GM19395 (cell line): ENCODE data around the gene SPINK5.
"Not testable (repeated sequence)": the region's sequence is repeated elsewhere in the genome, so short reads cannot be mapped to it uniquely, and the experiment has no call there.

ENCODE experiments used
- ATAC-seq: cut with Tn5 transposase; IDR thresholded peaks from one replicate; pipeline ENCODE4 v1.9.1; 2021; ENCODE audit warnings: mild to moderate bottlenecking, moderate library complexity; ENCODE audit not compliant: unreplicated experiment

SPINK5 gene, protein sequence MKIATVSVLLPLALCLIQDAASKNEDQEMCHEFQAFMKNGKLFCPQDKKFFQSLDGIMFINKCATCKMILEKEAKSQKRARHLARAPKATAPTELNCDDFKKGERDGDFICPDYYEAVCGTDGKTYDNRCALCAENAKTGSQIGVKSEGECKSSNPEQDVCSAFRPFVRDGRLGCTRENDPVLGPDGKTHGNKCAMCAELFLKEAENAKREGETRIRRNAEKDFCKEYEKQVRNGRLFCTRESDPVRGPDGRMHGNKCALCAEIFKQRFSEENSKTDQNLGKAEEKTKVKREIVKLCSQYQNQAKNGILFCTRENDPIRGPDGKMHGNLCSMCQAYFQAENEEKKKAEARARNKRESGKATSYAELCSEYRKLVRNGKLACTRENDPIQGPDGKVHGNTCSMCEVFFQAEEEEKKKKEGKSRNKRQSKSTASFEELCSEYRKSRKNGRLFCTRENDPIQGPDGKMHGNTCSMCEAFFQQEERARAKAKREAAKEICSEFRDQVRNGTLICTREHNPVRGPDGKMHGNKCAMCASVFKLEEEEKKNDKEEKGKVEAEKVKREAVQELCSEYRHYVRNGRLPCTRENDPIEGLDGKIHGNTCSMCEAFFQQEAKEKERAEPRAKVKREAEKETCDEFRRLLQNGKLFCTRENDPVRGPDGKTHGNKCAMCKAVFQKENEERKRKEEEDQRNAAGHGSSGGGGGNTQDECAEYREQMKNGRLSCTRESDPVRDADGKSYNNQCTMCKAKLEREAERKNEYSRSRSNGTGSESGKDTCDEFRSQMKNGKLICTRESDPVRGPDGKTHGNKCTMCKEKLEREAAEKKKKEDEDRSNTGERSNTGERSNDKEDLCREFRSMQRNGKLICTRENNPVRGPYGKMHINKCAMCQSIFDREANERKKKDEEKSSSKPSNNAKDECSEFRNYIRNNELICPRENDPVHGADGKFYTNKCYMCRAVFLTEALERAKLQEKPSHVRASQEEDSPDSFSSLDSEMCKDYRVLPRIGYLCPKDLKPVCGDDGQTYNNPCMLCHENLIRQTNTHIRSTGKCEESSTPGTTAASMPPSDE

DNA sequence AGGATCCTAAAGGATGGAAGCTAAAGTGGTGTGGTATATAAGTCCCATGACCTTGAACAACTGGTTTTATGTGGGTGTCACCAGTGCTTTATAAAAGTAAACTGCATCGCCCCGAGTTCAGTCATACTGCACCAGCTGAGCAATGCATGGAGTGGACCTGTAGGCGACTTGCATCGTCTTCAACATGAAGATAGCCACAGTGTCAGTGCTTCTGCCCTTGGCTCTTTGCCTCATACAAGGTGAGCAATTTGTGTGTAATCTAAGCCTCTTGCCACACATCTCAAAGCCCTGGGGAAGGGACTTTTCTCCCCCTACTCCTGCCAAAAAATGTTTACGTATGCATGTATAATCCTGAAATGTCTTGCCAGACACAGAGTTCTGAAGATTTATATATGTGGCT lies at the start of gene SPINK5:
TSS of gene SPINK5 (plus strand) at position 120 of the 400 bp plus-strand sequence. CDS start at position 185, 65 bp downstream.
- ATAC-seq: no peak

DNA sequence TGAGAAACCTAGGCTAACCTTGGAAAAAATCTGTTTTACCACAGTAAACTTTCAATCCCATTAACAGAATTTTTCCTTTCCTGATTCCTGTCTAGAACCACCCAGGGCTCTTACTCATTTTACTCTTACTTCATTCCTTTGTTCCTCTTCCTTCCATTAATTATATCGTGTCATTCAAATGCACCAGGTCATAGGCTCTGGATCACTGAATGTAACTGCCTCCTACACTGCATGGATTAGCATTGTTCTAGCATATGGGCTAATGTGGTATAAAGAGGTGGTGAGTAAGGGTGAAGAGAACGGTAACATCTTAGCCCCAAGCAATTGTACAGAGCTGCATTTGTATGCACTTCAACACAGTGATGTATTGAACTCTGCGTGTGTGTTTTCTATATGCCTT lies 49.5 kb upstream of the SPINK5 start:
- ATAC-seq: no peak

DNA sequence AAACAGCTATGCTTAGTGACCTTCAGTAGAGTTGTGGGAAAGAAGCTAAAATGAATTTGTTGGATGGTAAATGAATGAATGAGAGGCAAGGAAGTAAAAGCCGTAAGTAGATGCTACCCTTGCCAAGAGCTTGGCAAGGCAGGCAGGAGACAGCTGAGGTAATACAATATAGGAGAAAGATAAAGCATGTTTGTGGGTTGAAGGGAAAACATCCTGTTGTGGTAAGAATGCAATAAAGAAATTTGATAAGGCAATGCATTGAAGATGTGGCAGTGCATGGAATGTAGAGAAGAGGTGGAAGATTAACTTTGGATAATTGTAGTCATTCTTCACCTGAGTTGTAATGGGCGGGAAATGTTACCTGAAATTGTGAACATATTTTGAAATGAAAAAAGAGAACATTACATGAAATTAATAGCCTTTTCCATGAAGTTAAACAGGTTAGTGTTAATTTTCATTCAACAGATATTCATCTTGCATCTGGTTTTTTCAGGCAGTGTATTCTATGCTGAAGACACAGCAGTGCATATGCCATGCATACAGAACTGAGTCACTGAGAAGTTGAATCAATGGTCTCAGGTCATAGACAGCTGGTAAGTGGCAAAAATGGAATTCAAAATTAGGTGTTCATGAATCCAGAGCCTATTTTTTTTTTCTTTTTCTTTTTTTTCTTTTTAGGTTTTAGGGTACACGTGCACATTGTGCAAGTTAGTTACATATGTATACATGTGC lies 43.4 kb upstream of the SPINK5 start:
- no peak for ATAC-seq

DNA sequence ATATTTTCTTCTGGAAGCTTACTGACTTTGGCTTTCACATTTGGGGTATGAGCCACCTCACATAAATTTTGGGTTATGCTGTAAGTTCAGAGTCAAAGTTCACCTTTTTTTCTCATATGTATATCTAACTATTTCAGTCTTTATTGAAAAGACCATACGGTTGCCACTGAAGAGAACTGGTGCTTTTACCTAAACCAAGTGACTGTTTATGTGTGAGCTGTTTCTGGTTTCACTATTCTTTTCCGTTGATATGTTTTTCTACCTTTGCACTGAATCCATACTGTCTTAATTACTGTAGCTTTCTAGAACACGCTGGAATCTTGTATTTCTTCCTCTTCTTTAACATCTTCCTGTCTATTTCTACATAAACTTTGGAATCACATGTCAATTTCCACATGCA lies 36.3 kb upstream of the SPINK5 start:
- no peak for ATAC-seq

DNA sequence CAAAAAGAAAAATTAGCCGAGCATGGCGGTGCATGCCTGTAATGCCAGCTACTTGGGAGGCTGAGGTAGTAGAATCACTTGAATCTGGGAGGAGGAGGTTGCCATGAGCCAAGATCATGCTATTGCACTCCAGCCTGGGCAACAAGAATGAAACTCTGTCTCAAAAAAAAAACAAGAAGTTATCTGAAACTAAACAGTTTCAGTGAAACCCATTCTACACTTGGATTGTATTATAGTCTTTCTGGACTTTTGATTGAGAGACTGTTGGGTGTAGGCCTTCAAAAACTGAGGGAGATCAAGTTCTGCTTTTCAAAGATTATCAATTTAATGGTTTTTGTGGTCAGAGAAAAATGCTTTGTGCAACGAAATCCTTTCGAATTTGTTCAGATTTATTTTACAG lies 34.6 kb upstream of the SPINK5 start:
- no peak for ATAC-seq

DNA sequence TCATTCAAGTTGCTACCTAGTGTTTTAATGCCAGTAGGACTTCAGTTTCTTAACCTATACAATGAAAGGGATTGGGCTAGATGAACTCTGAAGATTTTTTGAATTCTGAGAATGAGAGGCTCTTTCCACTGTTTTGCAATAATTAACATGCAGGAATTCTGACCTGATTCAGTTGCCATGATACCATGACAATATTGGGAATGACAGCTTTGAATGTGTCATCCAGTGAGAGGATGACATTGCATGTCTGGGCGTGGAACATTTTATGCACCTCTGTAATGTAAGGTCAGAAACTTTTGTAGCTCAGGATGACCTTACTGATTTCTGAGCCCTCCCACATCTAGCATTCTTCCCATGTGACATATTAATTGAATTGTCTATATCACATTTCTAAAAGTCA lies 30.6 kb upstream of the SPINK5 start:
- no peak for ATAC-seq

DNA sequence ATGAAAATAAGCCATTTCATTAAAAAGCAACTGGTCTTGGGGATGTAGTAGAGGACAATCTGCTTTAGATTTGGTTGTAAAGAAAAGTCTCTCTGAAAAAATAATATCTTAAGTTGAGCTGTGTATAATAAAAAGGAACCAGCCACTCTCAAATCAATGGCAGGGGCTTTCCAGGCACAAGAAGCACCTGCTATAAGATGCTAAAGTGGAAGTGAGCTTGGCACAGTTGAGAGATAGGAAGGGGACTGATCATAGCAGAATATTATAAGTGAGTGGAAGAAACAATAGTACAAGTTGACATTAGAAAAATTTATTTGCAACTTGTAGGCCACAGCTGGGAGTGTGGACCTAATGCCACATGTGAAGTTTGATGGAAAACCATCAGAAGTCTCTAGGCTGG lies 28.1 kb upstream of the SPINK5 start:
- no peak for ATAC-seq

DNA sequence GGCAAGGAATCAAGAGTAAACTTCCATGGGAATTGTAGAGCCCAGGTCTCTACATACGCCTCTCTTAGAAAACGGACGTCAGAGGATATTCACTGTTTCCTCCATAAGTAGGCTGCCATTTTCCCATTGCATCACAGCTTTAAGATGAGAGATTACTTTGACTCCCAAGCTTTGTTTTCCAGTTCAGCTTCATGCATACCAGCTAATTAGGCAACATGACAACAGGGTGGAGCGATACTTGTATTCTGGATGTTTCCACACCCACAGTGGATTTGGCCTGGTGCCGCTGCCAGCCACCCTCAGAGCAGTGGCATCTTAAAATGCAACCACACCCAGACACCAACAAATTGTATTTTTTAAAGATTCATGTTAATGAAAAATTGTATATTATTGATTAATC lies 20.9 kb upstream of the SPINK5 start:
- no peak for ATAC-seq

DNA sequence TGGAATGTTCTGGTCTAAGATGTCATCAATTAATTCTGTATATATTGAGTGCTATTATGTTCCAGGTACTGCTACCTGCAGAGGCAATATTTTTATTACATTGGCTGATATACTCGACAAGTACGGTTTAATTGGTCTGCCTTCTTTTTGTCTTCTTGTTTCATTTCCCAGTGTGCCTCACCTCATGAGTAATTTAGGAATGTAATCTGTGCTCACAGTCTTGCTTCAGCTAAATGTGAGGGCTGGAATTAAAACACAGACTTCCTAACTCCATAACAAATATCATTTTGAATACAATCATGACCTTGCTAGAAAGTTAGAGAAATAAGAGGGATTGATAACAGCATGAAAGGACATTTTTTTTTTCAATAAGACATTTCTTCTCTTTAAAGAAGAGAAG lies 20.1 kb upstream of the SPINK5 start:
- ATAC-seq: no peak

DNA sequence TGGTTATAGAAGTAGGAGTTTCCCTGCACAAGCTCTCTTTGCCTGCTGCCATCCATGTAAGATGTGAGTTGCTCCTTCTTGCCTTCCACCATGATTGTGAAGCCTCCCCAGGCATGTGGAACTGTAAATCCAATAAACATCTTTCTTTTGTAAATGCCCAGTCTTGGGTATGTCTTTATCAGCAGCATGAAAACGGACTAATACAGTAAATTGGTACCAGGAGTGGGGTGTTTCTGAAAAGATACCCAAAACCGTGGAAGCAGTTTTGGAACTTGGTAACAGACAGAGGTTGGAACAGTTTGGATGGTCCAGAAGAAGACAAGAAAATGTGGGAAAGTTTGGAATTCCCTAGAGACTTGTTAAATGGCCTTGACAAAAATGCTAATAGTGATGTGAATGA lies 8.6 kb upstream of the SPINK5 start:
- not testable (repeated sequence) for ATAC-seq

DNA sequence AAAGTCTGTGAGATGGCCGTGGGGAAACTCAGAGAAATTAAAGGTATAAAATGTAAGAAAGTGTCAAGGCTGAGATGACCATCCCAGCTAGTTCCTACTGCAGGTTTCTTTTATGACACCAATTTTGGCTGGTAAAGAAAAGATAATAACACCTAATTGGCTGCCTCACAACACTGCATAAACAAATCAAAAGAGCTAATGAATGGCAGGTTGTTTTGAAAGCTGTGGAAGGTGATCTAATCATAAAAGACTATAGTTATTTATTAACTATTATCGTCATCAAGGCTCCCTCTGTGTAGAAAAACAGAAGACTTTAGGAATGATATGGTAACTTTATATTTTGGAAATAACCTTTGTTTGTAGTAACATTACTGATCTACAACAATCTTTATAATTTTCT lies 3.5 kb upstream of the SPINK5 start:
- ATAC-seq: no peak

DNA sequence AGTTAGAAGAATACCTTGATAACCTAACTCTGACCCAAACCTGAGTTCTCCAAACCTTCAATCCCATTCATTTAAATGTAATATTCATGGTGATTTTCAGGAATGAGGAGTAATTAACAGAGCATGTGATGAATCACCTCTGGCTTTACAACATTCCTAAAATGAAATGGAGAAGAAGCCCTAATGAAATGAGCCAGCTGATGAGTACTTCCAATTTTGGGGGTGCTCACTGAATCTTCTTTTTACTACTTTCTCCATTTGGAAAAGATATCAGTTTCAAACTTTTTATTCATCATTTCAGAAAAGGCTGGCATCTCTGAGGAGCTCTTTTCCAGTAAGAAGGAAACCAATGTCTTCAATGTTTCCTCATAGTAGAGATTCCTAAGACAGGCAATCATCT lies 2.9 kb upstream of the SPINK5 start:
- no peak for ATAC-seq

DNA sequence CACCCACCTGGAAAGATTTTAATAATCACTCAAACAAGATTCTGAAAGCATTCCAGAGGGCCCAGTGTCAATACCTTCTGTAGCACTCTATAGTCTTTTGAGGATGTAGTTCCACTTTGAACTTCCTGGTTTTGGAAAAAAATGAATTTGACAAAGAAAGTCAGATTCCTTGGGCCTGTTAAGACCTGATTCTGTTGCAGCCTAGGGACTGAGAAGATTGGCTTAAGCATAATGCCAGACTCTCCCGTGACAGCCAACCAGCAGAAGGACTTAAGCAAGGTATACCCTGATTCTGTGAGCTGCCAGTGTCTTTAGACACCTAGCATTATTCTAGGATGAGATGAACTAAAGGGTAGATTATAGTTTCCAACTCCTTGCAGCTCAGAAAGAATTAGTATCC lies 6.8 kb downstream of the SPINK5 start:
- no peak for ATAC-seq

DNA sequence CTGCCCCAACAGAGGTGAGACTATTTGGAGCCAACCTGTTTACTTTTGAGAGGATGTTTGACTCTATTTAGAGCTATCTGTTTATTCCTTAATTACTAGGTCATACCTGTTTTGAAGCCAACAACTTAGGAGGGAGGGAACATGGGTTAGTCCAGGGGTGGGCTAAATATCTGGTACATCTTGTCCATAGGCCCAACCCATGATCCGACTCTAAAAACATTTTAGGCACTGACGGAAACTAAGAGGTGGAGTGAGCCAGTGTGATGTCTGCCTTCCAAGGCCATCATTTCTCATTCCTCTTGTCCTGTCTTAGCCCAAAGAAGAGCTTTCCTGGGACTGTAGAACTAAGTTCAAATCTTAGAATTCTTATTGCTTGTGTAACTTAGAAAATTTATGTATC lies 8.4 kb downstream of the SPINK5 start:
- no peak for ATAC-seq

DNA sequence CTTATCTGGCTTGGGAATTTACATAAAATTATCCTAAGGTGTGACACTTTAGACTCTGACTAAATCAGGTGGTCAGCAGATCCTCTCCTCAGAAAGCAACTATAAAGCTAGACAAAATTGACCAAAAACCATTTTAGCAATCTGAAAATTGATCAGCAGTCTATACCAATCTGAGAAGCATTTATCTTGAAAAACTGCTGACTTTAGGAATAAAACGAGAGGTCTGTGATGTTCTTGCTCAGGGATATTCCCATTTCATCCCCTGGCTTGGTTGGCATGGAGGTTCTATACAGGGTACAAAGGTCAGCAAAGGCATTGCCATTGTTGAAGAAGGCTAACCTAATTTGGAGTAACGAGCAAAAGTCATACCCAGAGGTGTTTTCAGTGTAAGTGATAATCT lies 11.7 kb downstream of the SPINK5 start:
- ATAC-seq: no peak

DNA sequence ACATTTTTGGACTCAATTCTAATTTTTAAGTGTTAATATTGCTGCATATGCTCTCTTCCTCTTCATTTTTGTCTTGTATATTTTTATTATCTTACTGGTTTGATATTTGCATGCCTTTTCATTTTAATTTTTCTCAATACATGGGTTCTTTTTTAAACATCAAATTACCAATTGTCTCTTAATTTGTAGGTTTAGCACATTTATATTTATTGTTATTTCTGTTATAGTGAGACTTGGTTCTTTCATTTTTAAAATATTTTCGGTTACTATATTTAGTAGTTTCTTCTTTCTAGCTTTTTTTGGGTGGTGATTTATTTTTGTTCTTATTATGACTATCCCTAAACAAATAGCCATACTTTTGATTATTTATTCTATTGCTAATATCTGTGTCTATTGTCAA lies 19.4 kb downstream of the SPINK5 start:
- no peak for ATAC-seq

DNA sequence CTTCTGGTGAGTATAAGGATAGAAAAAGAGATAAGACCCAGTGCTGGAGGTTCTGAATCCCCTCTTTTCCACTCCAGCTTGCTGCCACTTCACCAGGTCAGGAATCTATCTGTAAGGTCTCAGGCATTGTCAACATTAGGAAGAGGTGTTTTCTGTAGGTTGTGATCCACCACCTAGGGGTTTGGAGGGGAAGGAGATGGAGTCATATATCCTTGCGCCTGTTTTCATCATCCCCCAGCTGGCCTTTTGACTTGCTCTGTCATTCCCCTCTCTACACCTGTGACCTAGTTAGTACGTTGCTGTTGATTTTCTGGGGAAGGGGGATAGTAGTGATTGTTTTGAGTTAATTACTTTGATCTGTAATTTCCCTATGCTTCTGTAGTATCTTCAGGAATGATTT lies 20.5 kb downstream of the SPINK5 start:
- no peak for ATAC-seq

DNA sequence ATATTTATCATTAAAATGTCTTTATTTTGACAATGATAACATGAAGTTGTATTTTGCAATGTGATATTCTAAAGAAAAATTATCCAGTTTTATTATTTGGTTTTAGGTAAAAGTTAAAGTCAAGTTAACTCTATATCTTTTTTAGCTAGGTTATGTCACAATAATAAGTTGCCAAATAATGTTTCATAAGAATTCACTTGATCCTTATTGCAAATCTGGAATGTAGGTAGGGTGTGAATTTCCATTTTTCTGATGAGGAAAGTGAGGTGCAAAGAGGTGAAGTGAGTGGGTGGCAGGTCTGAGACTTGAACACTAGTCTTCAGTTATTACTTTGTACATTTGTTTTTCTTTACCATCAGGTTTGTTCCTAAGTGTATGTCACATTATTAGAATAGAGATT lies 21.5 kb downstream of the SPINK5 start:
- ATAC-seq: no peak

DNA sequence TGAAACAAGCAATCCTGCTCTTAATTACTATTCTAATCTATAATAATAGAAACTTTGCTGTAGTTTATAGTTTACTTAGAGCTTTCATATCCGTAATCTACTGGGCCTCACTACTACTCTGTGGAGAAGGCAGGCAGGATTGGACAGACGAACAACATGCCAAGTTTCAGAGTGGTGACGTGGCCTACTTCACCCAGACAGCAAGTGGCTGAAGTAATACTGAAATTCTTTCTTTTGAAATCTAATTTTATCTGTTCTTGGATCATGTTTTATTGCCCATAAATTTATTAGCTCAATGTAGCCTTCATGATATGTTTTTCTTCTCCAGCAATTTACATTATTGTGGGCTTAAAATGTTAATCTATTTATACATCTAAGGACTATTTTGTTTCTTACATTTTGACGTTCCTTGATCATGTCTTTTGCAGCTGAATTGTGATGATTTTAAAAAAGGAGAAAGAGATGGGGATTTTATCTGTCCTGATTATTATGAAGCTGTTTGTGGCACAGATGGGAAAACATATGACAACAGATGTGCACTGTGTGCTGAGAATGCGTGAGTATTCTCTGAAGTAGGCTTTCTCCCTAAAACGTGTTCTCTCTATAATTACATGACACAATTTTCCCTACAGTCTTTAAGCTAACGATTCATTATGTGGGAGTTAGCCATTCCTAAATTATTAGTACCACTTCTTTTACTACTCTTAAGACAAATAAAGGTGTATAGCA lies 22.4 kb downstream of the SPINK5 start:
- ATAC-seq: no peak

DNA sequence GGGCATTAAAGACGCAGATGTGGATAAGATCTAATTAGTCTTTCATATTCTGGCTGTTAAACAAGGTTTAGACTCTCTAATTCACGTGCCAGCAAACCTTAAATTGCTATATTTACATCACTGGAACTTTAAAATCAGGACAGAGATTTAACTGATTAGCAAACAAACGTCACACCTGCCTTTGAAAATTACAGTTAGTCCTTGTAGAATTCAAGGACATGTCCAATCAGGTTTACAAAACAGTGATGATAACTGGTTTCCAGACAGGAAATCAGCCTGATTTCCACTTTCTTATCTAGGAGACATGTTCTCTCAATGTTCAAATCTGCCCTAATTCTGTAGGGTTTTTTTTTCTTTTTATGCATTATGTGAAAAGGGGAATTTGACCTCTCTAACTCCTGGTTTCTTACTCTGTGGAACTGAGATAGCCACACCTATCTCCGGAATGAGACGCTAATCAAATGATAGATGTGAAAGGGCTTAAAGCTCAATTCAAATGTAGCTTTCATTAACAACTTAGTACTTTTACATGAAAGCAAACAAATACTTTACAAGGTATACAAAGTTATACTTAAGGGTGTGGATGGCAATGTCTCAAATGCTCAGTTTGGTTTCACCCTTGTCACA lies 26.5 kb downstream of the SPINK5 start:
- ATAC-seq: no peak
